Measurements from ENCODE around the gene HSH2D.

The HSH2D gene

GRCh38 chr19:16191216-16191908 is 47.9 kb downstream of the HSH2D start:
- no peak for DNase-seq (ENCODE audit: low read depth, low spot score)
- Histone ChIP-seq H3K27ac (ENCODE audit: low read length) (no peak overlapping the region), H3K36me3 (ENCODE audit: control insufficient read depth, insufficient read depth, low read length) (peaks cover 21% of the 10 kb centered on the region), H3K4me1 (ENCODE audit: control insufficient read depth, insufficient read depth, low read length) (no peaks in the 10 kb centered on the region), H3K4me3 (ENCODE audit: low read length) (no peak overlapping the region), H3K9me3 (ENCODE audit: control insufficient read depth, insufficient read depth, low read length) (no peaks in the 10 kb centered on the region), H3K27me3 (ENCODE audit: control insufficient read depth, insufficient read depth, low read length) (no peaks in the 10 kb centered on the region)
- no CpG with 5 or more reads among the region's 16 CpGs for WGBS (ENCODE audit: insufficient coverage, insufficient read length)

- Histone ChIP-seq H3K27ac (ENCODE audit: low read length) (no peak overlapping the region), H3K36me3 (ENCODE audit: control insufficient read depth, insufficient read depth, low read length) (peaks cover 21% of the 10 kb centered on the region), H3K9me3 (ENCODE audit: control insufficient read depth, insufficient read depth, low read length) (no peaks in the 10 kb centered on the region), H3K4me3 (ENCODE audit: low read length) (no peak overlapping the region), H3K4me1 (ENCODE audit: control insufficient read depth, insufficient read depth, low read length) (no peaks in the 10 kb centered on the region), H3K27me3 (ENCODE audit: control insufficient read depth, insufficient read depth, low read length) (no peaks in the 10 kb centered on the region)
- DNase-seq (ENCODE audit: low read depth, low spot score): no peak
- WGBS (ENCODE audit: insufficient coverage, insufficient read length): no CpG with 5 or more reads among the region's 10 CpGs
Measured at GRCh38 chr19:16193466-16193865, 50.0 kb downstream of the HSH2D start.

- Histone ChIP-seq H3K4me3 (ENCODE audit: low read length) (peak overlapping the region; percentile 99; the same call in 1 of the 2 replicates), H3K9me3 (ENCODE audit: control insufficient read depth, insufficient read depth, low read length) (no peaks in the 10 kb centered on the region), H3K27ac (ENCODE audit: low read length) (no peak overlapping the region), H3K36me3 (ENCODE audit: control insufficient read depth, insufficient read depth, low read length) (no peaks in the 10 kb centered on the region), H3K27me3 (ENCODE audit: control insufficient read depth, insufficient read depth, low read length) (no peaks in the 10 kb centered on the region), H3K4me1 (ENCODE audit: control insufficient read depth, insufficient read depth, low read length) (no peaks in the 10 kb centered on the region)
- DNase-seq (ENCODE audit: low read depth, low spot score): no peak
- WGBS (ENCODE audit: insufficient coverage, insufficient read length): no CpG with 5 or more reads among the region's 2 CpGs
Measured at GRCh38 chr19:16197188-16197621, 53.7 kb downstream of the HSH2D start.

DNA sequence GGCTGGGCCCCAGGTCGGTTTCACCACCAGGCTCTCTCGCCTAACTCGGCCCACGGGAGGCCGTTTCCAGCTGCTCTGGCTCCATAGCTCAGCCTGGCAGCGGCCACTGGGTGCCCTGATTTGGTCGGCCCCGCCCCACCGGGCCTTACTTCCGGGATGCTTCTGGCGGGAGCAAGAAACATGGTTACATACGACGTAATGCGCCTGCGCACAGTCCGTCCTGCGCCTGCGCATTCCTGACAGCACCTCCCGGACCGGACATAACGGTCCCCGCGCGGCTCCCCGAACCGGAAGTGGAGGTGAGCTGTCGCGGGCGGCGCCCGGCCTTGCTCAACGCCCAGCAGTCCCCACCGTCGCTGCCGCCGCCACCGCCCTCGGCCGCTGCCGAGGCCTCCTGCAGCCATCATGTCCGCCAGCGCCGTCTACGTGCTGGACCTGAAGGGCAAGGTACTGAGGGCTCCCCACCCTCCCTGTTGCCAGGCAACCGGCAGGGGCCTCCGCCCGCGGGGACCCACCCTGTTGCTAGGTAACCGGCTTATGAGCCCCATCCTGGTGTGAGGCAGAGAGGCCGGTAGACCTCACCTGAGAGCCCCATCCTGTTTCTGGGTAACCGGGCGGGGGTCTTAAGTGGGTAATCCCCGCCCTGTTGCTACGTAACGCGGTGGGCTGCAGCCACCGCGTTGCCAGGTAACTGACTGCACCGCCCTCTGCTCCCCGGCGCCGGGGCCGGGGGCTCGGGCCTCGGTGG is 54.3 kb downstream of the HSH2D start, which contains the start of gene AP1M1:
AP1M1 (plus strand) TSS at position 290 of the 748 bp plus-strand sequence; CDS start at position 406, 116 bp downstream.
- Histone ChIP-seq H3K27me3 (ENCODE audit: control insufficient read depth, insufficient read depth, low read length) (no peaks in the 10 kb centered on the region), H3K4me3 (ENCODE audit: low read length) (peak within 1 kb of the TSS; percentile 99), H3K9me3 (ENCODE audit: control insufficient read depth, insufficient read depth, low read length) (no peaks in the 10 kb centered on the region), H3K4me1 (ENCODE audit: control insufficient read depth, insufficient read depth, low read length) (no peaks in the 10 kb centered on the region), H3K27ac (ENCODE audit: low read length) (no peak within 1 kb of the TSS), H3K36me3 (ENCODE audit: control insufficient read depth, insufficient read depth, low read length) (no peaks in the 10 kb centered on the region)
- peak; percentile 98 for DNase-seq (ENCODE audit: low read depth, low spot score)
- WGBS (ENCODE audit: insufficient coverage, insufficient read length): no CpG with 5 or more reads among the region's 65 CpGs

GRCh38 chr19:16198370-16198651 is 54.8 kb downstream of the HSH2D start:
- no peak for DNase-seq (ENCODE audit: low read depth, low spot score)
- H3K27ac ChIP-seq (ENCODE audit: low read length): no peak overlapping the region

GRCh38 chr19:16199275-16199932 is 55.9 kb downstream of the HSH2D start:
- Histone ChIP-seq H3K4me3 (ENCODE audit: low read length) (no peak overlapping the region), H3K36me3 (ENCODE audit: control insufficient read depth, insufficient read depth, low read length) (peaks cover 8% of the 10 kb centered on the region; the same call in 1 of the 2 replicates), H3K27me3 (ENCODE audit: control insufficient read depth, insufficient read depth, low read length) (no peaks in the 10 kb centered on the region), H3K9me3 (ENCODE audit: control insufficient read depth, insufficient read depth, low read length) (no peaks in the 10 kb centered on the region), H3K27ac (ENCODE audit: low read length) (no peak overlapping the region), H3K4me1 (ENCODE audit: control insufficient read depth, insufficient read depth, low read length) (no peaks in the 10 kb centered on the region)
- WGBS (ENCODE audit: insufficient coverage, insufficient read length): no CpG with 5 or more reads among the region's 9 CpGs
- no peak for DNase-seq (ENCODE audit: low read depth, low spot score)

More at GRCh38 chr19:16198370-16198651, 54.8 kb downstream of the HSH2D start:
- no peaks in the 10 kb centered on the region for H3K27me3 ChIP-seq (ENCODE audit: control insufficient read depth, insufficient read depth, low read length)
- H3K36me3 ChIP-seq (ENCODE audit: control insufficient read depth, insufficient read depth, low read length): no peaks in the 10 kb centered on the region; the same call in 1 of the 2 replicates
- no peaks in the 10 kb centered on the region for H3K9me3 ChIP-seq (ENCODE audit: control insufficient read depth, insufficient read depth, low read length)
- H3K4me3 ChIP-seq (ENCODE audit: low read length): peak overlapping the region; percentile 99
- WGBS (ENCODE audit: insufficient coverage, insufficient read length): no CpG with 5 or more reads among the region's 18 CpGs
- no peaks in the 10 kb centered on the region for H3K4me1 ChIP-seq (ENCODE audit: control insufficient read depth, insufficient read depth, low read length)

DNA sequence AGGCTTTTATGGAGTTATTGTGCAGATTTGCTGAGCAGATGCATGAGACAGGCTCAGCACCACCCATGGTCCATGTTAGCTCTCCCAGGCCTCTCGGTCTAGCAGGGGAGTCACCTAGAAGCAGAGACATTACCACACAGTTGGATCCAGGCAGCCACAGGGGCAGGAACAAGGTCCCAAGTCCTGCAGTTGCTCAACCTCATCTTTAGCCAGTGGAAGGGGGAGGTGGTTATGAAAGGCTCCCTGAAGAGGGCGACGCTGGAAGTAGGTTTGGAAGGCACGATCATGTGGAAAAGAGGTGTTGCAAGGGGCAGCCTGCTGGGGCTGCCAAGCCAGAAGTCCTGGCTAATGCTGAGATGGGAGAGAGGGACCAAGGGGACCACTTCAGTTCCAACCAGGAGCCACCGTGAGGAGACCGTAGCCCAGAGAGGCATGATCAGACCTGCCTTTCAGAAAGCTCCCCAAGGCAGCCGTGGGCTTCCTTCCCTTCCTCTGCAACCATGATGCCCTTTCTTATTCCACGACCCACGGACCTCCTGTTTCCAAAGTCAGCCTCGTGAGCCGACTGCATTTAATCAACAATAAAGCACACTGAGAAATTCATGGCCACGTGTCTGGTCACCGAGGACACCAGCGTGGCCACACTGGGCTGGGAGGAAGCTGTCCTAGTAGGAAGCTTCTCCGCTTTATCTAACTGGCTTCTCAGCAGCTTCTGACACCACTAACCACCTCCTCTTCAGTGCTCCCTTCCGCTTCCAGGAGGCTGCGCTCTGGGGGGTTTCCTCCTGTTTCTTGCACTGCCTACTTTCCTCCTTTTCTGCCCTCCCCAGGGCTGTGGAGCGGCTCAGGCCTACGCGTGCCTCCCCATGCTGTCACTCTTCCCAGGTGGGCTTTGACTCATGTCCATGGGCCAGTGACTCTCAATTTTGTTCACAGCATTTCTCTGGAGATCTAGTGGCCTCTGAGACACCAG is 56.8 kb downstream of the HSH2D start:
- WGBS (ENCODE audit: insufficient coverage, insufficient read length): no CpG with 5 or more reads among the region's 20 CpGs
- Histone ChIP-seq H3K4me3 (ENCODE audit: low read length) (no peak overlapping the region), H3K36me3 (ENCODE audit: control insufficient read depth, insufficient read depth, low read length) (peaks cover 8% of the 10 kb centered on the region; the same call in 1 of the 2 replicates), H3K27me3 (ENCODE audit: control insufficient read depth, insufficient read depth, low read length) (no peaks in the 10 kb centered on the region), H3K27ac (ENCODE audit: low read length) (no peak overlapping the region), H3K9me3 (ENCODE audit: control insufficient read depth, insufficient read depth, low read length) (no peaks in the 10 kb centered on the region), H3K4me1 (ENCODE audit: control insufficient read depth, insufficient read depth, low read length) (no peaks in the 10 kb centered on the region)
- DNase-seq (ENCODE audit: low read depth, low spot score): no peak

DNA sequence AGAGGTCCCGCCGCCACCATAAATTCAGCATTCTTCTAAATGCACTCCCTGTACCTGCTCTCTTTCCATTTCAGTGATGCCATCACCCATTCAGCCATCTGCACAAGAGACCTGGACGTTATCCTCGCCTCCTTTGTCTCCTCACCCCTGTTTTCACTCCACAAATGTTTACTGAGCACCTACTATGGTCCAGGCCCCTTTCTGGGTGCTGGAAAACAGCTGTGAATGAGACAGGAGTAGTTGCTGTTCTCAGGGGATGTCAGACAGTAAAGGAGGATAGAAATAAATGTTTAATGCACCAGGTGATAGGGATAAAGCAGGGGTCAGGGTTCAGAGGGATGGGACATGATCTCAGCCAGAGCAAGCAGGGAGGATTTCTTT is 57.5 kb downstream of the HSH2D start:
- no peak for DNase-seq (ENCODE audit: low read depth, low spot score)
- no peaks in the 10 kb centered on the region for H3K9me3 ChIP-seq (ENCODE audit: control insufficient read depth, insufficient read depth, low read length)
- H3K36me3 ChIP-seq (ENCODE audit: control insufficient read depth, insufficient read depth, low read length): peaks cover 8% of the 10 kb centered on the region; the same call in 1 of the 2 replicates
- no peaks in the 10 kb centered on the region for H3K27me3 ChIP-seq (ENCODE audit: control insufficient read depth, insufficient read depth, low read length)
- no peak overlapping the region for H3K4me3 ChIP-seq (ENCODE audit: low read length)
- H3K27ac ChIP-seq (ENCODE audit: low read length): no peak overlapping the region
- no CpG with 5 or more reads among the region's 4 CpGs for WGBS (ENCODE audit: insufficient coverage, insufficient read length)
- no peaks in the 10 kb centered on the region for H3K4me1 ChIP-seq (ENCODE audit: control insufficient read depth, insufficient read depth, low read length)

DNA sequence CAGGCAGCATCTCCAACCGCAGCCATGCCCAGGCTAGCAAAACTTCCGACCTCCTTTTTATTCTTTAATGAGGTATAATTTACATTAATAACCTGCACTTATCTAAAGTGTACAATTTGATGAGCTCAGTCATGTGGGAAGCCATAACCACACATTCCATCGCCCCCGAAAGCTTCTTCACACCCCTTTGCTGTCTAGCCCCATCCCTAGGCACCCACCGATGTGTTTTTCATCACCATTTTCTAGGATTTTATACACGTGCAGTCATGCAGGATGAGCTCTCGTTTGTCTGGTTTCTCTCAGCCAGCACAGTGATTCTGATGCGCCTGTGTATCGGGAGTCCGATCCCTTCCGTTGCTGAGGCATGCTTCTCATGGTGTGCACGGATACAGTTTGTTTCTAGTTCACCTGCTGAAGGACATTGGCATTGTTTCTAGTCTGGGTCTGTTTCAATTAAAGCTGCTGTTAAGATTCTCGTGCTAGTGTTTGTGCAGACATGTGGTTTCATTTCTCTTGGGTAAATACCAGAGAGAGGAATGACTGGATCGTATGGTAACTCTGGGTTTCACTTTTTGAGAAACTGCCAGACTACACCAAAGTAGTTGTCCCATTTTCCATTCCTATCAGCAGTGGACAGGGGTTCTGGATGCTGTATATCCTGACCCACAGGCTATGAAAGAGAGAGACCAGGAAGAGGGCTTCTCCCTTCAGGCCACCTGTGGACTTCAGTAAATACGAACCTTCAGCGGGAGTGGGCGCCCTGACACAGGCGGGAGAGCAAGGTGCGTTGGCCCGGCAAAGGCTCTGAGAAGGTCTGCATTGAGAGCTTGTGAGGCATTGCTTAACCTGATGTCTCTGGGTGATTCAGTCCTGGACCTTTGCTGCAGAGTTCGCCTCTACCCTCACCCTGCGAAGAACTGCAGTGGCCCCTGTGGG is 59.1 kb downstream of the HSH2D start:
- no peaks in the 10 kb centered on the region for H3K9me3 ChIP-seq (ENCODE audit: control insufficient read depth, insufficient read depth, low read length)
- no peak for DNase-seq (ENCODE audit: low read depth, low spot score)
- no CpG with 5 or more reads among the region's 22 CpGs for WGBS (ENCODE audit: insufficient coverage, insufficient read length)
- H3K4me1 ChIP-seq (ENCODE audit: control insufficient read depth, insufficient read depth, low read length): no peaks in the 10 kb centered on the region
- no peak overlapping the region for H3K27ac ChIP-seq (ENCODE audit: low read length)
- H3K27me3 ChIP-seq (ENCODE audit: control insufficient read depth, insufficient read depth, low read length): no peaks in the 10 kb centered on the region
- H3K36me3 ChIP-seq (ENCODE audit: control insufficient read depth, insufficient read depth, low read length): peaks cover 8% of the 10 kb centered on the region; the same call in 1 of the 2 replicates
- H3K4me3 ChIP-seq (ENCODE audit: low read length): no peak overlapping the region

All from iPS DF 6.9 (cell line).